ENCODE measurements around the gene FAM118A.
"Not testable (repeated sequence)": the region's sequence is repeated elsewhere in the genome, so short reads cannot be mapped to it uniquely, and the experiment has no call there.

FAM118A gene

GRCh38 chr22:45285263-45286058, 24.3 kb upstream of the FAM118A start:
- peaks cover 3 to 14% of the 10 kb centered on the region in 2 donors for H3K4me1 ChIP-seq (ENCODE audit: control insufficient read depth in 1 of 2, insufficient read depth in 2 of 2, low read length in 2 of 2)
- no peak overlapping the region for H3K27ac ChIP-seq (ENCODE audit: low read length)
- peak overlapping the region in 1 of 2 donors; percentile 54 for H3K4me3 ChIP-seq (ENCODE audit: low read depth in 1 of 2, low read length in 2 of 2)
- H3K9me3 ChIP-seq (ENCODE audit: control insufficient read depth in 1 of 2, low read length in 2 of 2): no peaks in the 10 kb centered on the region
- no peaks in the 10 kb centered on the region for H3K27me3 ChIP-seq (ENCODE audit: low read depth, low read length)
- H3K36me3 ChIP-seq (ENCODE audit: control insufficient read depth in 1 of 2, insufficient read depth in 2 of 2, low read length in 2 of 2): no peaks in the 10 kb centered on the region

- Histone ChIP-seq H3K36me3 (ENCODE audit: control insufficient read depth in 1 of 2, insufficient read depth in 2 of 2, low read length in 2 of 2) (no peaks in the 10 kb centered on the region), H3K27me3 (ENCODE audit: low read depth, low read length) (no peaks in the 10 kb centered on the region), H3K4me1 (ENCODE audit: control insufficient read depth in 1 of 2, insufficient read depth in 2 of 2, low read length in 2 of 2) (peaks cover 3 to 14% of the 10 kb centered on the region in 2 donors), H3K4me3 (ENCODE audit: low read depth in 1 of 2, low read length in 2 of 2) (no peak overlapping the region), H3K27ac (ENCODE audit: low read length) (no peak overlapping the region), H3K9me3 (ENCODE audit: control insufficient read depth in 1 of 2, low read length in 2 of 2) (no peaks in the 10 kb centered on the region)
Observed at GRCh38 chr22:45286854-45287551, 22.7 kb upstream of the FAM118A start.

- no peaks in the 10 kb centered on the region for H3K9me3 ChIP-seq (ENCODE audit: control insufficient read depth in 1 of 2, low read length in 2 of 2)
- H3K27ac ChIP-seq (ENCODE audit: low read length): no peak overlapping the region
- H3K4me3 ChIP-seq (ENCODE audit: low read depth in 1 of 2, low read length in 2 of 2): no peak overlapping the region
- H3K4me1 ChIP-seq (ENCODE audit: control insufficient read depth in 1 of 2, insufficient read depth in 2 of 2, low read length in 2 of 2): peaks cover 0 to 2% of the 10 kb centered on the region in 2 donors
- no peaks in the 10 kb centered on the region for H3K27me3 ChIP-seq (ENCODE audit: low read depth, low read length)
- H3K36me3 ChIP-seq (ENCODE audit: control insufficient read depth in 1 of 2, insufficient read depth in 2 of 2, low read length in 2 of 2): no peaks in the 10 kb centered on the region
Observed at GRCh38 chr22:45290410-45290936, 19.3 kb upstream of the FAM118A start.

GRCh38 chr22:45291061-45291930, 18.4 kb upstream of the FAM118A start:
- H3K27ac ChIP-seq (ENCODE audit: low read length): no peak overlapping the region
- H3K4me3 ChIP-seq (ENCODE audit: low read depth in 1 of 2, low read length in 2 of 2): no peak overlapping the region
- H3K36me3 ChIP-seq (ENCODE audit: control insufficient read depth in 1 of 2, insufficient read depth in 2 of 2, low read length in 2 of 2): no peaks in the 10 kb centered on the region
- H3K9me3 ChIP-seq (ENCODE audit: control insufficient read depth in 1 of 2, low read length in 2 of 2): no peaks in the 10 kb centered on the region
- no peaks in the 10 kb centered on the region for H3K4me1 ChIP-seq (ENCODE audit: control insufficient read depth in 1 of 2, insufficient read depth in 2 of 2, low read length in 2 of 2)
- no peaks in the 10 kb centered on the region for H3K27me3 ChIP-seq (ENCODE audit: low read depth, low read length)

GRCh38 chr22:45291931-45292290, 17.8 kb upstream of the FAM118A start:
- Histone ChIP-seq H3K27me3 (ENCODE audit: low read depth, low read length) (no peaks in the 10 kb centered on the region), H3K4me1 (ENCODE audit: control insufficient read depth in 1 of 2, insufficient read depth in 2 of 2, low read length in 2 of 2) (no peaks in the 10 kb centered on the region), H3K36me3 (ENCODE audit: control insufficient read depth in 1 of 2, insufficient read depth in 2 of 2, low read length in 2 of 2) (no peaks in the 10 kb centered on the region), H3K27ac (ENCODE audit: low read length) (no peak overlapping the region), H3K9me3 (ENCODE audit: control insufficient read depth in 1 of 2, low read length in 2 of 2) (no peaks in the 10 kb centered on the region), H3K4me3 (ENCODE audit: low read depth in 1 of 2, low read length in 2 of 2) (no peak overlapping the region)

GRCh38 chr22:45292731-45293442, 16.8 kb upstream of the FAM118A start:
- Histone ChIP-seq H3K4me3 (ENCODE audit: low read depth in 1 of 2, low read length in 2 of 2) (no peak overlapping the region), H3K36me3 (ENCODE audit: control insufficient read depth in 1 of 2, insufficient read depth in 2 of 2, low read length in 2 of 2) (no peaks in the 10 kb centered on the region), H3K27ac (ENCODE audit: low read length) (no peak overlapping the region)

GRCh38 chr22:45294030-45294429, 15.7 kb upstream of the FAM118A start:
- Histone ChIP-seq H3K36me3 (ENCODE audit: control insufficient read depth in 1 of 2, insufficient read depth in 2 of 2, low read length in 2 of 2) (no peaks in the 10 kb centered on the region), H3K27me3 (ENCODE audit: low read depth, low read length) (no peaks in the 10 kb centered on the region), H3K27ac (ENCODE audit: low read length) (no peak overlapping the region), H3K4me3 (ENCODE audit: low read depth in 1 of 2, low read length in 2 of 2) (no peak overlapping the region), H3K9me3 (ENCODE audit: control insufficient read depth in 1 of 2, low read length in 2 of 2) (no peaks in the 10 kb centered on the region), H3K4me1 (ENCODE audit: control insufficient read depth in 1 of 2, insufficient read depth in 2 of 2, low read length in 2 of 2) (no peaks in the 10 kb centered on the region)

More at GRCh38 chr22:45292731-45293442, 16.8 kb upstream of the FAM118A start:
- H3K27me3 ChIP-seq (ENCODE audit: low read depth, low read length): no peaks in the 10 kb centered on the region
- H3K9me3 ChIP-seq (ENCODE audit: control insufficient read depth in 1 of 2, low read length in 2 of 2): no peaks in the 10 kb centered on the region
- H3K4me1 ChIP-seq (ENCODE audit: control insufficient read depth in 1 of 2, insufficient read depth in 2 of 2, low read length in 2 of 2): no peaks in the 10 kb centered on the region

GRCh38 chr22:45295004-45295403, 14.7 kb upstream of the FAM118A start:
- H3K27ac ChIP-seq (ENCODE audit: low read length); H3K27me3 ChIP-seq (ENCODE audit: low read depth, low read length); H3K4me3 ChIP-seq (ENCODE audit: low read depth in 1 of 2, low read length in 2 of 2); H3K36me3 ChIP-seq (ENCODE audit: control insufficient read depth in 1 of 2, insufficient read depth in 2 of 2, low read length in 2 of 2); H3K4me1 ChIP-seq (ENCODE audit: control insufficient read depth in 1 of 2, insufficient read depth in 2 of 2, low read length in 2 of 2); H3K9me3 ChIP-seq (ENCODE audit: control insufficient read depth in 1 of 2, low read length in 2 of 2): not testable (repeated sequence)

- Histone ChIP-seq H3K4me3 (ENCODE audit: low read depth in 1 of 2, low read length in 2 of 2) (no peak overlapping the region), H3K36me3 (ENCODE audit: control insufficient read depth in 1 of 2, insufficient read depth in 2 of 2, low read length in 2 of 2) (no peaks in the 10 kb centered on the region), H3K9me3 (ENCODE audit: control insufficient read depth in 1 of 2, low read length in 2 of 2) (no peaks in the 10 kb centered on the region), H3K4me1 (ENCODE audit: control insufficient read depth in 1 of 2, insufficient read depth in 2 of 2, low read length in 2 of 2) (no peaks in the 10 kb centered on the region), H3K27ac (ENCODE audit: low read length) (no peak overlapping the region), H3K27me3 (ENCODE audit: low read depth, low read length) (no peaks in the 10 kb centered on the region)
Observed at GRCh38 chr22:45295492-45295891, 14.2 kb upstream of the FAM118A start.

GRCh38 chr22:45296628-45297297, 13.0 kb upstream of the FAM118A start:
- no peaks in the 10 kb centered on the region for H3K9me3 ChIP-seq (ENCODE audit: control insufficient read depth in 1 of 2, low read length in 2 of 2)
- H3K4me1 ChIP-seq (ENCODE audit: control insufficient read depth in 1 of 2, insufficient read depth in 2 of 2, low read length in 2 of 2): no peaks in the 10 kb centered on the region
- no peaks in the 10 kb centered on the region for H3K27me3 ChIP-seq (ENCODE audit: low read depth, low read length)
- H3K4me3 ChIP-seq (ENCODE audit: low read depth in 1 of 2, low read length in 2 of 2): no peak overlapping the region
- no peaks in the 10 kb centered on the region for H3K36me3 ChIP-seq (ENCODE audit: control insufficient read depth in 1 of 2, insufficient read depth in 2 of 2, low read length in 2 of 2)
- H3K27ac ChIP-seq (ENCODE audit: low read length): no peak overlapping the region

All from muscle layer of duodenum (tissue), 2 donors.